ENCODE data around the gene RAB11B.
"Not testable (repeated sequence)": the region's sequence is repeated elsewhere in the genome, so short reads cannot be mapped to it uniquely, and the experiment has no call there.

Gene RAB11B

GRCh38 chr19:8389891-8390616, at the start of gene RAB11B:
Gene RAB11B, plus strand, starts transcription at chr19:8390360. Its CDS starts 57 bp downstream, at chr19:8390417.
- DNase-seq (ENCODE audit: low read depth in 2 of 2), result peak; percentile 98

GRCh38 chr19:8341504-8341903, 48.7 kb upstream of the RAB11B start:
- DNase-seq (ENCODE audit: low read depth in 2 of 2), result not testable (repeated sequence)

GRCh38 chr19:8342316-8342683, 47.9 kb upstream of the RAB11B start:
- DNase-seq (ENCODE audit: low read depth in 2 of 2), result no peak

- peak; percentile 86 to 90 for DNase-seq (ENCODE audit: low read depth in 2 of 2)
Measured at GRCh38 chr19:8342684-8343482, 47.3 kb upstream of the RAB11B start, which contains the start of gene KANK3. Gene KANK3, minus strand, starts transcription at chr19:8343262. Its CDS starts 5,434 bp downstream, at chr19:8337828.

- no peak for DNase-seq (ENCODE audit: low read depth in 2 of 2)
Measured at GRCh38 chr19:8343483-8343844, 46.7 kb upstream of the RAB11B start.

GRCh38 chr19:8349629-8350372, 40.4 kb upstream of the RAB11B start:
- not testable (repeated sequence) for DNase-seq (ENCODE audit: low read depth in 2 of 2)

GRCh38 chr19:8352134-8352827, 37.9 kb upstream of the RAB11B start:
- no peak for DNase-seq (ENCODE audit: low read depth in 2 of 2)

- DNase-seq (ENCODE audit: low read depth in 2 of 2), result not testable (repeated sequence)
Measured at GRCh38 chr19:8352845-8353244, 37.3 kb upstream of the RAB11B start.

- no peak for DNase-seq (ENCODE audit: low read depth in 2 of 2)
Measured at GRCh38 chr19:8355631-8356402, 34.3 kb upstream of the RAB11B start.

GRCh38 chr19:8357007-8357521, 33.1 kb upstream of the RAB11B start:
- no peak for DNase-seq (ENCODE audit: low read depth in 2 of 2)

- DNase-seq (ENCODE audit: low read depth in 2 of 2), result no peak
Measured at GRCh38 chr19:8358948-8359347, 31.2 kb upstream of the RAB11B start.

GRCh38 chr19:8360196-8360595, 30.0 kb upstream of the RAB11B start:
- no peak for DNase-seq (ENCODE audit: low read depth in 2 of 2)

GRCh38 chr19:8361921-8362793, 28.0 kb upstream of the RAB11B start:
- no peak for DNase-seq (ENCODE audit: low read depth in 2 of 2)

GRCh38 chr19:8363803-8364771, 26.1 kb upstream of the RAB11B start, which contains the start of gene ANGPTL4:
Gene ANGPTL4, plus strand, starts transcription at chr19:8364155. Its CDS starts 167 bp downstream, at chr19:8364322.
- DNase-seq (ENCODE audit: low read depth in 2 of 2), result peak; percentile 59 to 77

GRCh38 chr19:8366121-8366581, 24.0 kb upstream of the RAB11B start:
- DNase-seq (ENCODE audit: low read depth in 2 of 2), result no peak

- no peak for DNase-seq (ENCODE audit: low read depth in 2 of 2)
Measured at GRCh38 chr19:8366961-8367326, 23.2 kb upstream of the RAB11B start.

- no peak for DNase-seq (ENCODE audit: low read depth in 2 of 2)
Measured at GRCh38 chr19:8367327-8368001, 22.7 kb upstream of the RAB11B start.

All from stimulated activated CD8-positive, alpha-beta memory T cell treated with anti-CD3 and anti-CD28 coated beads, Interleukin-7, amount 100 ng/mL, for 4 hours (primary cell).